ENCODE measurements around the gene ZAR1L.

ZAR1L gene

DNA sequence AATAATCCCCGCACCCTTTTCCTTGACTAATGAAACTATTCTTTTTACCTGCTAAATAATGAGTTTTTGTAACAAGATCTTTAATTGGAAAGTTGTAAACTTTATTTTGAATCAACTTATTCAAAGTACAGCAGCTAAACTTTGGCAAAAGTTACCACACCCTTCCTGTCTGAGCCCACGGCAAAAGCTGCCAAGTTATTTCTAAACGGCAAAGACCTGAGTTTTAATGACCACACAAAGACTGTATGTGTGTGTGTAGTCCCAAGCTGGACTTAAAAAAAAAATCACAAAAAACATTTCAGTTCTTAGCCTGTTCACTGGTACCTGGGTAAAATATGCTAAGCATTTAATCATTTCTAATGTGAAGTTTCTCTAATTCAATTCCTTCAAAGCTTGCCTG lies 60.7 kb downstream of the ZAR1L start:
- DNase-seq: no peak

DNA sequence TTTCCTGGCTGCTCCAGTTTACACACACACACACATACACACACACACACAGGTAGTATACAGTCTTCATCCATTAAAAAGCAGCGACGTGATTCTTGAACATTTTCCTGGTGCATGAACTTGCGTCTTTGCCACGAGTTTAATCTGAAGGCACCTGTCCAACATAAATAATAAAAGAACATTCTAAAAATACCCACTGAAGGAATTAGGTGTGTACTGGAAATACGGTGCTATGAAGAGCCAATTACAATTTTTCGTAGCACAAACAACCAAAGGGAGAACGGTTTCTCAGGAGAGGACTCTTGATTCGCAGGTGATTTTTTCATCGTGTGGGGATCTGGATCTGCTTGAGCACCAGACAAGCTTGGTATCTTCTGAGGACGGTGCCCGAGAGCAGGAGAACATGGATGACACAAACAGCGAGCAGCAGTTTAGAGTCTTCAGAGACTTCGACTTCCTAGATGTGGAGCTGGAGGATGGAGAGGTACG lies 61.2 kb downstream of the ZAR1L start:
- DNase-seq: no peak
